ENCODE data around the gene DTL. TPM values are rescaled to one million over a fixed set of nuclear protein-coding genes. Genes with fewer than 3 reads are reported as not detected.

The DTL gene
- total and polyA plus RNA-seq, 2 donors, result 0.71 to 23.4 TPM

DNA sequence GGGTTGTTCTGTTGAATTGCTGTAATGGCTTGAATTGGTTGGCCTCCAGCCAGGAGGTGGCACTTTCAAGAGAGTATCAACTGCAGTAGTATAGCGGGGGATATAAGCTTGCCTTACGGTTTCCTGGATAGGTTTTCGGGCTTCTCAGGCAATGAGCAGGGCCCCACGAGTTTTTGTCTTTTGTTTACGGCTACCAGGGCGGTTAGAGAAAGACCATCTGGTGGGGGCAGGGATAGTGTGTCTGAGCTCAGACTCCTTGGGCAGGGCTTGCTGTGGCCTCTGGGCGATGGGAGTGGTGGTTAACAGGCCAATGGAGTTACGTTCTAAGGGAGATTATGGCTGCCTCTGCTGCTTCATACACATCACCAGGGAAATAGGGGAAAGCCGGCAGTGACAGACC, 62.8 kb downstream of the DTL start:
- DNase-seq (ENCODE audit: low read depth in 6 of 9, low spot score in 9 of 9), result no peak
- peaks cover 2 to 3% of the 10 kb centered on the region in 2 donors for H3K9me3 ChIP-seq (ENCODE audit: control insufficient read depth in 2 of 2, insufficient read depth in 1 of 2, low read length in 1 of 2)
- peaks cover 0 to 2% of the 10 kb centered on the region in 2 donors for H3K4me1 ChIP-seq (ENCODE audit: control insufficient read depth in 2 of 2, insufficient read depth in 2 of 2, low read length in 2 of 2)
- no peak overlapping the region for H3K4me3 ChIP-seq (ENCODE audit: low read length in 2 of 2)
- 97% methylated on average over 9 of the region's 9 CpGs for WGBS
- H3K36me3 ChIP-seq (ENCODE audit: control insufficient read depth in 2 of 2, insufficient read depth in 2 of 2, low read length in 1 of 2), result peaks cover 8 to 42% of the 10 kb centered on the region in 2 donors
- no peak overlapping the region for H3K27ac ChIP-seq (ENCODE audit: low read depth in 1 of 2, low read length in 1 of 2)
- H3K27me3 ChIP-seq (ENCODE audit: control insufficient read depth in 2 of 2, insufficient read depth in 1 of 2, low read length in 1 of 2), result no peaks in the 10 kb centered on the region

DNA sequence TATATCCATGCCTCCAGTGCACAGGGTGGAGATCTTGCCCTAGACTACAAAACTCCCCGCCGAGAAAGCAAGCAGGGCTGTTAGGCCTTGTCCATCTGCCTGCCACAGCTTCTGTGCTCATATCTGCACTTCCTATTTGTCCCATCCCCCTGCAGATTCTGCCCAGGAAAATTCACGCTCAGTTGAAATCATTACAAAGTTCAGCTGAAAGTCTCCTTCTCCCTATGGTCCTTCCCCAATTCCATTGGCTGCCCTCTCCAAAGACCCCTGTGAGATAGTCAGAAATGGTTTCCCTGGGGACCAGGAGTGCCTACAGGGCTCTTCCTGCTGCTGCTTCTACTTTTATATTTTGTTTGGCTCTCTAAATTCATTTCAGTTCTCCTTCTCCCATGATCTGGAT, 63.2 kb downstream of the DTL start:
- no peak overlapping the region for H3K27ac ChIP-seq (ENCODE audit: low read depth in 1 of 2, low read length in 1 of 2)
- H3K36me3 ChIP-seq (ENCODE audit: control insufficient read depth in 2 of 2, insufficient read depth in 2 of 2, low read length in 1 of 2), result peaks cover 8 to 40% of the 10 kb centered on the region in 2 donors
- H3K4me3 ChIP-seq (ENCODE audit: low read length in 2 of 2), result no peak overlapping the region
- no peak for DNase-seq (ENCODE audit: low read depth in 6 of 9, low spot score in 9 of 9)
- H3K9me3 ChIP-seq (ENCODE audit: control insufficient read depth in 2 of 2, insufficient read depth in 1 of 2, low read length in 1 of 2), result peaks cover 2 to 3% of the 10 kb centered on the region in 2 donors
- H3K4me1 ChIP-seq (ENCODE audit: control insufficient read depth in 2 of 2, insufficient read depth in 2 of 2, low read length in 2 of 2), result peaks cover 0 to 2% of the 10 kb centered on the region in 2 donors
- H3K27me3 ChIP-seq (ENCODE audit: control insufficient read depth in 2 of 2, insufficient read depth in 1 of 2, low read length in 1 of 2), result no peaks in the 10 kb centered on the region
- WGBS, result 97% methylated on average over 3 of the region's 3 CpGs

DNA sequence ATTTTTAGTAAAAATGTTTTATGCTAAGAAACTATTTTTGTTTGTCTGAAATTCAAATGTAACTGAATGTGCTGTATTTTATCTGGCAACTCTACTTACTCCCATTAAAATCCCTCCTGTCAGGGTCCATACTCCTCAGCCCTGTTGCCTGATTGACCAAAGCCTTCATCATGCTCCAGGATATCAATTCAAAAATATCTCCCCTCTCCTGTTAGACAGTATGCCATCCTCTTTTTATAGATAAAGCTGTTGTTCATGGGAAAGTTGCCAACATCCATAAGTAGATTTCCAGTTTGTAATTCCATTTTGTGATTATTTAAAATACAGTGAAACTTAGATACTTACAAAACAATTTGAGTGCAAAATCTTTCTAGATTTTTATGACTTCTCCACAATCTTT, 65.7 kb downstream of the DTL start:
- Histone ChIP-seq H3K27ac (ENCODE audit: low read depth in 1 of 2, low read length in 1 of 2) (no peak overlapping the region), H3K4me3 (ENCODE audit: low read length in 2 of 2) (no peak overlapping the region), H3K4me1 (ENCODE audit: control insufficient read depth in 2 of 2, insufficient read depth in 2 of 2, low read length in 2 of 2) (peaks cover 0 to 2% of the 10 kb centered on the region in 2 donors), H3K27me3 (ENCODE audit: control insufficient read depth in 2 of 2, insufficient read depth in 1 of 2, low read length in 1 of 2) (no peaks in the 10 kb centered on the region), H3K36me3 (ENCODE audit: control insufficient read depth in 2 of 2, insufficient read depth in 2 of 2, low read length in 1 of 2) (peaks cover 8 to 53% of the 10 kb centered on the region in 2 donors), H3K9me3 (ENCODE audit: control insufficient read depth in 2 of 2, insufficient read depth in 1 of 2, low read length in 1 of 2) (peaks cover 2 to 3% of the 10 kb centered on the region in 2 donors)
- no peak for DNase-seq (ENCODE audit: low read depth in 6 of 9, low spot score in 9 of 9)

DNA sequence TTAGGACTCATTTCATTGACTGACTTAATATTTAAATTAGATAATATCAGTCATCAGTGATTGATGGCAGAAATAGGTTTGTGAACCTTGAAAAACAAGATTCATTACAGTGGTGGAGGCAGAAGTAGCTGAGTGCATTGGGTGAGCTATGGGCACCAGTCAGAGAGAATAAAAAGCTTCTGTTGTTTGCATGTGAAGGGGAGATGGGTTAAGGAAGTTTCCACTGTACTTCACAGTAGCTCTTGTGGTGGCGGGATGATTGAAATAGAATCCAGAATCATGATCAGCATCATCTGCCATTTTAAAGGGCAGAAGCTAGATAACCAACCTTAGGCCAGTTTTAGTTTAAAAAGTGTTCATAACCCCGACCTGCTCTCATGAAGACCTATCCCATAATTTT, 66.2 kb downstream of the DTL start:
- peaks cover 8 to 53% of the 10 kb centered on the region in 2 donors for H3K36me3 ChIP-seq (ENCODE audit: control insufficient read depth in 2 of 2, insufficient read depth in 2 of 2, low read length in 1 of 2)
- 98% methylated on average over 2 of the region's 2 CpGs for WGBS
- H3K4me3 ChIP-seq (ENCODE audit: low read length in 2 of 2), result no peak overlapping the region
- DNase-seq (ENCODE audit: low read depth in 6 of 9, low spot score in 9 of 9), result no peak
- peaks cover 2 to 3% of the 10 kb centered on the region in 2 donors for H3K9me3 ChIP-seq (ENCODE audit: control insufficient read depth in 2 of 2, insufficient read depth in 1 of 2, low read length in 1 of 2)
- no peak overlapping the region for H3K27ac ChIP-seq (ENCODE audit: low read depth in 1 of 2, low read length in 1 of 2)
- no peaks in the 10 kb centered on the region for H3K27me3 ChIP-seq (ENCODE audit: control insufficient read depth in 2 of 2, insufficient read depth in 1 of 2, low read length in 1 of 2)
- peaks cover 1 to 2% of the 10 kb centered on the region in 2 donors for H3K4me1 ChIP-seq (ENCODE audit: control insufficient read depth in 2 of 2, insufficient read depth in 2 of 2, low read length in 2 of 2)

DNA sequence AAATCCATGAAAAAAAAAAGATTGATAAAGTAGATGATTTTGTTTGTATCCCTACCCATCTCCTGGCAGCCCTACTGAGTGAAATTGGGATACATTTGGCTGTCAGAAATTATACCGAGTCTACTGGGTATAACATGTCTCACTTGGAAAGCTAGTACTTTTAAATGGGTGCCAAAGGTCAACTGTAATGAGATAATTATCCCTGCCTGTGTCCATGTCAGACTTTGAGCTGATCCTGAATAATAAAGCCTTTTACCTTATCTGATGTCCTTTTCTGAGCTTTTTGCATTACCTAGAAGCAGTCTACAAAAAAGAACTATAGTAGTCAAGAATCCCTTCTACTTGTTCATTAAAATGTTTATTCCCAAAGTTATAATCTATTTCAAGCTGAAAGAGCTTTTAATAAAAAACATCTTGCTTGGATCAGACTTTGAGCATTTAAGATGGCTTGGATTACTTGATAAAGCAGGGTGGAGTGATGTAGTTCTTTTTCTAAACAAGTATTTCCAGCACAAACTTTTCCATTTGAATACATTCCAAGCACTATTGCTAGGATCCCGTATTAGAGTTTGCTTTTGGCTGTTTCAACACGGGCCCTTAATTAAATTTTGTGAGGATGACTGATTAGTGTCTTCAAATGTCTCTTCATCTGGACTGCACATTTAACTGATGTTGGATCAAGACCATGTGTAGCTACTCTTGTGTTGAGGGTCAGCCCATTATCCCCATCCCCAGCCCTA, 69.2 kb downstream of the DTL start:
- Histone ChIP-seq H3K4me1 (ENCODE audit: control insufficient read depth in 2 of 2, insufficient read depth in 2 of 2, low read length in 2 of 2) (peaks cover 13 to 21% of the 10 kb centered on the region in 2 donors), H3K9me3 (ENCODE audit: control insufficient read depth in 2 of 2, insufficient read depth in 1 of 2, low read length in 1 of 2) (no peaks in the 10 kb centered on the region), H3K36me3 (ENCODE audit: control insufficient read depth in 2 of 2, insufficient read depth in 2 of 2, low read length in 1 of 2) (peaks cover 0 to 35% of the 10 kb centered on the region in 2 donors), H3K4me3 (ENCODE audit: low read length in 2 of 2) (no peak overlapping the region), H3K27me3 (ENCODE audit: control insufficient read depth in 2 of 2, insufficient read depth in 1 of 2, low read length in 1 of 2) (no peaks in the 10 kb centered on the region), H3K27ac (ENCODE audit: low read depth in 1 of 2, low read length in 1 of 2) (no peak overlapping the region)
- no peak for DNase-seq (ENCODE audit: low read depth in 6 of 9, low spot score in 9 of 9)
- WGBS, result 91% methylated on average over 3 of the region's 3 CpGs

DNA sequence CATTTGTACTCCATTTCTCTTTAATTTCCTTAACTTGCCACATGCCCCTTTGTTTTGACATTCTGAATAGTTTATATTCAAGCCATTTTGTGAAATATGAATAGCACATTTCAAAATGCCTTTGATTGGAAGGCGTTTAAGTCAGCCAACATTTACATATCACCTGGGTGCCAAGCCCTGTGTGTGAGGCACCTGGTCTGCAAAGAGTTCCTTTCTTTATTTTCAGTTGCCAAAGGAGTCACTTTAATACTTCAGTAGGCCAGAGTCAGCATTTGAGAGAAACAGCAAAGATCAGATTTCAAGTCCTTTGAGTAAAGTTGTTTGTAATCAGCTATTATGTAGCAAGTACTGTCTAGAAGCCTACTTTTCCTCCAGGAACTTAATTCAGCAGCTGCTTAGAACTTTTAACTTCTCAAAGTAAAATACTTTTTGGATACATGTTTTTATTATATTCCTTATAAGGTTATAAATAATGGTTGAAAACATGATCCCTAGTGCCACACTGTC, 70.8 kb downstream of the DTL start:
- no peaks in the 10 kb centered on the region for H3K27me3 ChIP-seq (ENCODE audit: control insufficient read depth in 2 of 2, insufficient read depth in 1 of 2, low read length in 1 of 2)
- H3K27ac ChIP-seq (ENCODE audit: low read depth in 1 of 2, low read length in 1 of 2), result no peak overlapping the region
- WGBS, result 92% methylated on average over 1 of the region's 1 CpG
- peaks cover 0 to 26% of the 10 kb centered on the region in 2 donors for H3K36me3 ChIP-seq (ENCODE audit: control insufficient read depth in 2 of 2, insufficient read depth in 2 of 2, low read length in 1 of 2)
- H3K4me1 ChIP-seq (ENCODE audit: control insufficient read depth in 2 of 2, insufficient read depth in 2 of 2, low read length in 2 of 2), result peaks cover 22 to 32% of the 10 kb centered on the region in 2 donors
- no peak for DNase-seq (ENCODE audit: low read depth in 6 of 9, low spot score in 9 of 9)
- no peak overlapping the region for H3K4me3 ChIP-seq (ENCODE audit: low read length in 2 of 2)
- no peaks in the 10 kb centered on the region for H3K9me3 ChIP-seq (ENCODE audit: control insufficient read depth in 2 of 2, insufficient read depth in 1 of 2, low read length in 1 of 2)

DNA sequence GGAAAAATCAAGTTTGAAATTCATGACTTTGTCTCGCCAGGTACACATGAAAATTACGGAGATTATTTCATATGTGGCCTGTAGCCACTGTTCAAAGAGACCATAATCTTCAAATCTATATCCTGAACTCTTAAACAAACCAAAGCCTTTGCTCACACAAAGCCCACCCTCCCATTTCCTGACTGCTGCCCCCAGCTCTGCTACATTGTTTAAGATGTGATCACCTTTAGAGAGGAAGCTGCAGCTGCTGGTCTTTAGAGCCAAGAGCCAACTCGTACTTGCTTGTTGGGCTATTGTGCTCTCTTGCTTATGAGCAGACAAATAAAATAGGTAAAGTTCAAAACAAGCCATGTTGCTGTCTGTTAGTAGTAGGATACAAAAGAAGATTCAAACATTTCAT, 71.9 kb downstream of the DTL start:
- Histone ChIP-seq H3K36me3 (ENCODE audit: control insufficient read depth in 2 of 2, insufficient read depth in 2 of 2, low read length in 1 of 2) (peaks cover 0 to 23% of the 10 kb centered on the region in 2 donors), H3K4me1 (ENCODE audit: control insufficient read depth in 2 of 2, insufficient read depth in 2 of 2, low read length in 2 of 2) (peaks cover 20 to 41% of the 10 kb centered on the region in 2 donors), H3K27ac (ENCODE audit: low read depth in 1 of 2, low read length in 1 of 2) (peak overlapping the region; percentile 15 to 34), H3K4me3 (ENCODE audit: low read length in 2 of 2) (no peak overlapping the region), H3K9me3 (ENCODE audit: control insufficient read depth in 2 of 2, insufficient read depth in 1 of 2, low read length in 1 of 2) (no peaks in the 10 kb centered on the region), H3K27me3 (ENCODE audit: control insufficient read depth in 2 of 2, insufficient read depth in 1 of 2, low read length in 1 of 2) (no peaks in the 10 kb centered on the region)
- DNase-seq (ENCODE audit: low read depth in 6 of 9, low spot score in 9 of 9), result peak in 3 of 9 donors; percentile 35 to 73 (median 55)
- WGBS, result 5% methylated on average over 3 of the region's 3 CpGs

DNA sequence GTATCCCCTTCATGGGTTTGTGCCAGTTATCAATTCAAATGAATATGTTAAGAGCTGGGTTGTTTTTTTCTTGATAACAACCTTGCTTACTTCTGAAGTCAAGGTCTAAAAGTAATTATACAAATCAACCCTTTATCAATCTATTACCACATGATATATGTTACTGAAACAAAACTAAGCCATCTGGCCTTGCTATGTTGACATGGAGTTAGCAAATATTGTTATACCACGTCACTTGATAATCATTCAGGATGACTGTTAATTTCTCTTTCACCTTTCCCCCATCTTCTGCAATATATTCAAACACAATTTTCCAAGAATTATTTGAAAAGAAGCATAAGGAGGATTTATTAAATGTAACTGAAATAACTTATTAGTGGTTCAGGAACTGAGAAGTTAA, 72.6 kb downstream of the DTL start:
- Histone ChIP-seq H3K27me3 (ENCODE audit: control insufficient read depth in 2 of 2, insufficient read depth in 1 of 2, low read length in 1 of 2) (no peaks in the 10 kb centered on the region), H3K4me1 (ENCODE audit: control insufficient read depth in 2 of 2, insufficient read depth in 2 of 2, low read length in 2 of 2) (peaks cover 20 to 41% of the 10 kb centered on the region in 2 donors), H3K4me3 (ENCODE audit: low read length in 2 of 2) (no peak overlapping the region), H3K36me3 (ENCODE audit: control insufficient read depth in 2 of 2, insufficient read depth in 2 of 2, low read length in 1 of 2) (peaks cover 0 to 20% of the 10 kb centered on the region in 2 donors), H3K27ac (ENCODE audit: low read depth in 1 of 2, low read length in 1 of 2) (peak overlapping the region in 1 of 2 donors; percentile 34), H3K9me3 (ENCODE audit: control insufficient read depth in 2 of 2, insufficient read depth in 1 of 2, low read length in 1 of 2) (no peaks in the 10 kb centered on the region)
- WGBS, result 99% methylated on average over 1 of the region's 1 CpG
- DNase-seq (ENCODE audit: low read depth in 6 of 9, low spot score in 9 of 9), result no peak

DNA sequence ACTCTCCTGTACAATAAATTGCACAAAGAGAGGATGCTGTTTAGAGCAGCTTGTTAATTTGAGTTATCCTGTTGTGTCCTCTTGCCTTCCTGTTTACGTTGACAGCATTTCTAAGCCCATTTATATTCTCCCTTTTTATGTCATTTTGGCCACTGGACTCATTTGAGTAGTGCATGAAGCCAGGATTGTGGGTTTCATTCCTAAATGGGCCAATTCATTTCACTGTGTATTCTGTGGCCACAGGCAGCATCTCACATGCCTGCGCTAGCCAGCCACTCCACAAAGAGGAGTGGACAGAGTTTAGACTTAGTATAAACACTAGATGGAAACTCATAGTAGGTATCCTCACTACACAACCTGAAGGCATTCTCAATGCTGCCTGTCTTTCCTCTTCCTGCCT, 73.4 kb downstream of the DTL start:
- no peak overlapping the region for H3K27ac ChIP-seq (ENCODE audit: low read depth in 1 of 2, low read length in 1 of 2)
- H3K27me3 ChIP-seq (ENCODE audit: control insufficient read depth in 2 of 2, insufficient read depth in 1 of 2, low read length in 1 of 2), result no peaks in the 10 kb centered on the region
- DNase-seq (ENCODE audit: low read depth in 6 of 9, low spot score in 9 of 9), result no peak
- H3K36me3 ChIP-seq (ENCODE audit: control insufficient read depth in 2 of 2, insufficient read depth in 2 of 2, low read length in 1 of 2), result peaks cover 0 to 22% of the 10 kb centered on the region in 2 donors
- WGBS, result 97% methylated on average over 2 of the region's 2 CpGs
- H3K9me3 ChIP-seq (ENCODE audit: control insufficient read depth in 2 of 2, insufficient read depth in 1 of 2, low read length in 1 of 2), result no peaks in the 10 kb centered on the region
- no peak overlapping the region for H3K4me3 ChIP-seq (ENCODE audit: low read length in 2 of 2)
- H3K4me1 ChIP-seq (ENCODE audit: control insufficient read depth in 2 of 2, insufficient read depth in 2 of 2, low read length in 2 of 2), result peaks cover 20 to 41% of the 10 kb centered on the region in 2 donors

Data from thymus (tissue), 11 donors.